ENCODE data around the gene HOXC12. TPM values are rescaled to one million over a fixed set of nuclear protein-coding genes. Genes with fewer than 3 reads are reported as not detected.

The HOXC12 gene
- total RNA-seq, 4 donors from 2014 or later, result not detected

DNA sequence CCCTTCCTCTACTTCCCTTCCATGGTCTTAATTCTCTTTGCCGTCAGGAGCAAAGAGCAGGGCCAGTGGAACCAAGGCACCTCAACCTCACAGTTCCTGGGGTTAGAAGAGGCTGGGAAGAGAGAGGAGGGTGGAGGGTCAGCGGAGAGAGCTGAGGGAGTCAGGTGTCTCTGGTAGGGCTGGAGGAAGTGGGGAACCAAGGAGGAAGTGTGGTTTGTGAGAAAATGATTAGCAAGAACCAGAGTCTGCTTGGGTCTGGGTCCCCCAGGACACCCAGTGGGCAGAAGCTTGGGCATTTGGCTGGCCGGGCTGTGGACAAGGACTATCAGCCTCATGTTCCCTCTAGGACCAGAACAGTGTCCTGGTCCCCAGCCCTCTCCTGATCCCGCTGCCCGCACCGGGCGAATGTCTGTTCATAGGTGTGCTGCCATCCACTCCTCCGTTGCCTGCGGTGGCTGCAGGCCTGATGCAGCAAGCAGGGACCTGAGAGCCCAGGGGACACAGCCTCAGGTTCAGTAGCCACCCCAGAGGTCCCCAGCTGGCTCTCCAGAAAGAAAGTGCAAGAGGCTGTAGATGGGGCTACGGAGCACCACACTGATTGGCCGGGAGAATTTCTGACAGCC lies 2.3 kb downstream of the HOXC12 start:
- no peak for DNase-seq
- 11 to 12% methylated on average over 8 to 9 of the region's 11 CpGs for WGBS, 2 donors
- H3K36me3 ChIP-seq, result no peaks in the 10 kb centered on the region
- H3K4me3 ChIP-seq (replicated peaks in 1 of 3), result no peak overlapping the region
- H3K27me3 ChIP-seq, result peaks cover 84% of the 10 kb centered on the region
- no peak for TF ChIP-seq POLR2A (IDR thresholded peaks at IDR 0.05)
- TF ChIP-seq, protein P1, sequence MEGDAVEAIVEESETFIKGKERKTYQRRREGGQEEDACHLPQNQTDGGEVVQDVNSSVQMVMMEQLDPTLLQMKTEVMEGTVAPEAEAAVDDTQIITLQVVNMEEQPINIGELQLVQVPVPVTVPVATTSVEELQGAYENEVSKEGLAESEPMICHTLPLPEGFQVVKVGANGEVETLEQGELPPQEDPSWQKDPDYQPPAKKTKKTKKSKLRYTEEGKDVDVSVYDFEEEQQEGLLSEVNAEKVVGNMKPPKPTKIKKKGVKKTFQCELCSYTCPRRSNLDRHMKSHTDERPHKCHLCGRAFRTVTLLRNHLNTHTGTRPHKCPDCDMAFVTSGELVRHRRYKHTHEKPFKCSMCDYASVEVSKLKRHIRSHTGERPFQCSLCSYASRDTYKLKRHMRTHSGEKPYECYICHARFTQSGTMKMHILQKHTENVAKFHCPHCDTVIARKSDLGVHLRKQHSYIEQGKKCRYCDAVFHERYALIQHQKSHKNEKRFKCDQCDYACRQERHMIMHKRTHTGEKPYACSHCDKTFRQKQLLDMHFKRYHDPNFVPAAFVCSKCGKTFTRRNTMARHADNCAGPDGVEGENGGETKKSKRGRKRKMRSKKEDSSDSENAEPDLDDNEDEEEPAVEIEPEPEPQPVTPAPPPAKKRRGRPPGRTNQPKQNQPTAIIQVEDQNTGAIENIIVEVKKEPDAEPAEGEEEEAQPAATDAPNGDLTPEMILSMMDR (IDR thresholded peaks at IDR 0.05), result no peak
- H3K9me3 ChIP-seq, result no peaks in the 10 kb centered on the region
- H3K4me1 ChIP-seq, result peaks cover 5 to 17% of the 10 kb centered on the region in 2 donors
- intact Hi-C loops (cut with DNase I), result no loop called here
- H3K27ac ChIP-seq, result no peak overlapping the region

DNA sequence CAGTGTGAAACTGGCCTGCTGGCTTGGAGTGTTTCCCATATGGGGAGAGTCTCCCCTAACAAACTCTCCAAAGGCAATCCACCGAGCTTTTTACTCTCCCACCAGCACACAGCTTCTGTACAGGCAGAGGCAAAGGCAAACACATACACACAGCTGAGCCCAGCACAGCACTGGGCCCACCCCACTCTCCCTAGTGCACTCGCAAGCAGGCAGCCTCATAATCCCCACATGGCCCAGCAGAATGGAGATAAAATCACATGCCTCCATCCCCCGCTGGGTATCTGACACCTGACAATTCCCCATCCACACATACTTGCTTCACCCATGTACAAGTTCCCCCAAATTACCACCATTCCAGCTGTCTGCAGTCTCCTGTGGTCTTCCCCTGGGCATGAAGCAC lies 3.4 kb downstream of the HOXC12 start:
- H3K27ac ChIP-seq, result no peak overlapping the region
- intact Hi-C loops (cut with DNase I), result no loop called here
- WGBS, 2 donors, result 11 to 24% methylated on average over 3 of the region's 3 CpGs
- no peak for DNase-seq
- peaks cover 88% of the 10 kb centered on the region for H3K27me3 ChIP-seq
- H3K36me3 ChIP-seq, result no peaks in the 10 kb centered on the region
- H3K4me3 ChIP-seq (replicated peaks in 1 of 3), result no peak overlapping the region
- no peak for TF ChIP-seq POLR2A (IDR thresholded peaks at IDR 0.05)
- TF ChIP-seq, protein P1 (IDR thresholded peaks at IDR 0.05), result no peak
- no peaks in the 10 kb centered on the region for H3K9me3 ChIP-seq
- peaks cover 1 to 17% of the 10 kb centered on the region in 2 donors for H3K4me1 ChIP-seq

DNA sequence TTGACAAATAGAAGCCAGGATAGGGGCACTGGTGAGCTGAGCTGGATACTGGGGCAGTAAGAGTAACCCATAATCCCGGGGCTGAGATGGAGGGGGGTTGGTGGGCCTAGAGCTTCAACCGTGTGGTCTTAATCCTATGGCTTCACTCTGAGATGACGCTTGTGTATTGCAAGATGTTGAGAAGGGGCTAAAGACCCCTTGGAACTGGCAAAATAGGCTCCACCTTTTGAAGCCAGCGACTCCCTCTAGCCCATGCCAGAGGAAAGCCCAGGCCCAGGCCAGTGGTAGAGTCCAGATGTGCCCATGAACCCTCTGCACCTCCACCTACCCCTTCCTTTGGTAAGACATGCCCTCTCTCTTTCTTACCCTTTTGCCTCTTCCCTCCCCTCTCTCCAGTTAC lies 4.6 kb downstream of the HOXC12 start:
- H3K36me3 ChIP-seq, result no peaks in the 10 kb centered on the region
- no peak for DNase-seq
- 11% methylated on average over 4 of the region's 4 CpGs for WGBS, 2 donors
- H3K27me3 ChIP-seq, result peaks cover 86% of the 10 kb centered on the region
- no peak overlapping the region for H3K27ac ChIP-seq
- peaks cover 0 to 21% of the 10 kb centered on the region in 2 donors for H3K4me1 ChIP-seq
- intact Hi-C loops (cut with DNase I), result no loop called here
- TF ChIP-seq, protein P1 (IDR thresholded peaks at IDR 0.05), result no peak
- TF ChIP-seq POLR2A (IDR thresholded peaks at IDR 0.05), result no peak
- H3K4me3 ChIP-seq (replicated peaks in 1 of 3), result no peak overlapping the region
- H3K9me3 ChIP-seq, result no peaks in the 10 kb centered on the region

DNA sequence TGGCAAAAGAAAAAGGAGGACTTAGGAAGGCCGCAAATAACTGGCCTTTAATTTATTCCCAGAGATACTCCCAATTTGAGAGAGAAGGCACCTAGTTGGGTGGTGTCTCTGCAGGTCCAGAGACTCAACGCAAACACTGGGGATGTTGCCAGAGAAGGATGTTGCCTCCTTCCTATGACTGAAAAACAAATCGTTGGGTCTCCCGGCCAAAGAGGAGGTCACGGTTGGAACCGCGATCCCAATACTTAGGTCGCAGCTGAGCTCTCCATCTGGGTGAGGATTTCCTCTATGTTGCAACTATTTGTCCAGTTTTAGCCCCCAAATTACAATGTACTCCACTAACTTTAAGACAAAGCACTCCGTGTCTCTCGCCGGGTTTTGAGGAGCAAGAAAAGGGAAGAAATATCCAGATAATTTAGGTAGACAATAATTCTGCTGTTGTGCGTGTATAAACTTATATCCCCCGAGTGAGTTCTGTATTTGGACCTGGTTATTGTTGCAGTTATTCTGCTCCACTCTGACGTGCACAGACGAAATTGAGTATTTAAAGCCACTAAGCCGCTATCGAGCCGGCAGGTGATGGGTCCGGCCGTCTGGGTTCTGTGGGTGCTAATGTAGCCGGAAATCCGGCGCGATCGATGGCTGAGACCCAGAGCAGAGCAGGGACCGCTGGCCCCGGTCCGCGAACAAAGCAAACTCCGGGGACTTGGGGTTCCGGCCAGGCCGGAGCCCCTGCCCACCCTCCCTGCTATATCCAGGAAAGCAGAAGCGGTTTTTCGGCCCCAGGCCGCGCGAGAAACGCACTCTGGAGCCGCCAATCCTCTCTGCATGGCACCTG lies 5.7 kb downstream of the HOXC12 start:
- DNase-seq, result no peak
- Histone ChIP-seq H3K27ac (no peak overlapping the region), H3K4me1 (peaks cover 0 to 14% of the 10 kb centered on the region in 2 donors), H3K9me3 (no peaks in the 10 kb centered on the region), H3K27me3 (peaks cover 85% of the 10 kb centered on the region), H3K36me3 (no peaks in the 10 kb centered on the region), H3K4me3 (replicated peaks in 1 of 3) (no peak overlapping the region)
- WGBS, 2 donors, result 11 to 20% methylated on average over 23 to 26 of the region's 39 CpGs
- TF ChIP-seq, protein P1 (IDR thresholded peaks at IDR 0.05), result no peak
- TF ChIP-seq POLR2A (IDR thresholded peaks at IDR 0.05), result no peak
- intact Hi-C loops (cut with DNase I), result no loop called here

Data from thyroid gland (tissue), 4 donors.